ENCODE results near the gene ENO3. TPM values are rescaled to one million over a fixed set of nuclear protein-coding genes. Genes with fewer than 3 reads are reported as not detected.

ENO3 gene
- total and polyA plus RNA-seq, 10 of the 15 experiments (the other 5 are each of a cell fraction or from before 2014, with no cell fraction given), result 6.8 to 28.4 (median 17.0) TPM

- Histone ChIP-seq H4K20me1 (ENCODE audit: control insufficient read depth, insufficient read depth) (no peaks in the 10 kb centered on the region), H3K9ac (ENCODE audit: control insufficient read depth, insufficient read depth, low read length) (no peak within 1 kb of the TSS), H3K9me3 (replicated peaks; ENCODE audit: control insufficient read depth, insufficient read depth, low read length) (no peaks in the 10 kb centered on the region), H3K27me3 (replicated peaks in 1 of 2; ENCODE audit: control insufficient read depth in 2 of 2, insufficient read depth in 2 of 2, low read length in 1 of 2) (no peaks in the 10 kb centered on the region), H2AFZ (ENCODE audit: control insufficient read depth, low read depth, low read length) (0 out of 2 replicates have a peak within 1 kb of the TSS, but pooled peaks have one; percentile 12), H3K36me3 (ENCODE audit: control insufficient read depth in 2 of 2, insufficient read depth in 2 of 2, low read length in 1 of 2) (peaks cover 0 to 10% of the 10 kb centered on the region in 2 experiments; a peak in 2 of 4 replicates), H3K27ac (ENCODE audit: control insufficient read depth, insufficient read depth) (peak within 1 kb of the TSS; percentile 39), H3K79me2 (ENCODE audit: control insufficient read depth, insufficient read depth, low read length) (no peaks in the 10 kb centered on the region), H3K4me3 (no peak within 1 kb of the TSS; the same call in 1 of the 2 replicates), H3K4me2 (ENCODE audit: control insufficient read depth, insufficient read depth) (0 out of 2 replicates have a peak within 1 kb of the TSS, but pooled peaks have one; percentile 30), H3K4me1 (ENCODE audit: control insufficient read depth, insufficient read depth, low read length) (peaks cover 21% of the 10 kb centered on the region)
- FAIRE-seq (no peak), ATAC-seq (peak; percentile 32), DNase-seq (ENCODE audit: low read depth, low spot score) (no peak)
- ChIA-PET SMC1A (ENCODE audit: uncharacterized antibody, unreplicated experiment) (no interaction called here), POLR2A (interaction anchor here (1.3 kb wide), 1 partner anchor 13 kb away, joined by 3 read pairs; no protein-coding TSS in a partner anchor), CTCF (interaction anchor here (1.0 kb wide), 1 partner anchor 49 kb away, joined by 3 read pairs; no protein-coding TSS in a partner anchor), RAD21 (ENCODE audit: unreplicated experiment) (no interaction called here)
- BruUV-seq (replicated peaks), result no TSS peak
- WGBS (ENCODE audit: insufficient coverage, insufficient replicate concordance, low lambda C conversion rate, missing lambda C conversion rate), result 53% methylated on average over 14 of the region's 14 CpGs
- intact Hi-C loops (cut with micrococcal nuclease; ENCODE audit: unreplicated experiment), result no loop called here
- in situ Hi-C loops (cut with MboI), result no loop called here
- TF ChIP-seq BMI1 (IDR thresholded peaks at IDR 0.05; ENCODE audit: borderline replicate concordance) (no peak), YY1 (IDR thresholded peaks at IDR 0.05; ENCODE audit: low read depth, low read length) (peak; percentile 36; the same call in 1 of the 2 replicates), SREBF1 (IDR thresholded peaks at IDR 0.05; ENCODE audit: low read length) (no peak), PAX8 (IDR thresholded peaks at IDR 0.05) (no peak), POLR2AphosphoS5 (IDR thresholded peaks at IDR 0.05; ENCODE audit: low read length) (no peak), PAX5 (IDR thresholded peaks at IDR 0.05; ENCODE audit: borderline replicate concordance, low read depth, low read length) (0 out of 2 replicates have a peak, but pooled peaks have one; percentile 24), POLR2AphosphoS2 (IDR thresholded peaks at IDR 0.05; ENCODE audit: low read depth, low read length) (no peak), PKNOX1 (IDR thresholded peaks at IDR 0.05) (no peak), CREB1 (IDR thresholded peaks at IDR 0.05; ENCODE audit: low read depth) (no peak), ETV6 (conservative IDR thresholded peaks at IDR 0.05 in 1 of 2, IDR thresholded peaks at IDR 0.05 in 1 of 2; ENCODE audit: borderline replicate concordance in 1 of 2, low read depth in 1 of 2) (0 out of 4 replicates have a peak, but pooled peaks of 1 of the 2 experiments have one; percentile 22), NFYB (IDR thresholded peaks at IDR 0.05; ENCODE audit: insufficient read depth, low read depth, low read length) (no peak), ZSCAN29 (IDR thresholded peaks at IDR 0.05) (no peak), RELA (IDR thresholded peaks at IDR 0.05; ENCODE audit: borderline replicate concordance, partially characterized antibody) (peak; percentile 56), ZNF207 (IDR thresholded peaks at IDR 0.05; ENCODE audit: borderline replicate concordance) (no peak), CBFB (IDR thresholded peaks at IDR 0.05; ENCODE audit: low read depth) (no peak), CREM (IDR thresholded peaks at IDR 0.05; ENCODE audit: low read depth) (no peak), HCFC1 (IDR thresholded peaks at IDR 0.05; ENCODE audit: low read length) (no peak), SIN3A (IDR thresholded peaks at IDR 0.05; ENCODE audit: low read depth, low read length) (no peak), SPI1 (IDR thresholded peaks at IDR 0.05; ENCODE audit: borderline replicate concordance, insufficient read depth, low read depth, low read length) (peak; percentile 79), NFXL1 (IDR thresholded peaks at IDR 0.05; ENCODE audit: borderline replicate concordance) (no peak), NBN (IDR thresholded peaks at IDR 0.05) (no peak), NR2C2 (IDR thresholded peaks at IDR 0.05; ENCODE audit: borderline replicate concordance, control insufficient read depth, insufficient read length, low read depth) (no peak), WRNIP1 (IDR thresholded peaks at IDR 0.05; ENCODE audit: borderline replicate concordance, low read depth, low read length) (no peak), HDAC2 (IDR thresholded peaks at IDR 0.05) (no peak), USF2 (IDR thresholded peaks at IDR 0.05; ENCODE audit: borderline replicate concordance, low read depth, low read length) (no peak)
Measured at GRCh38 chr17:4931963-4932362, 19.0 kb upstream of the ENO3 start, which contains the start of gene GP1BA. Gene GP1BA, plus strand, starts transcription at chr17:4932277. Its CDS starts 328 bp downstream, at chr17:4932605.
